Central memory CD8-positive, alpha-beta T cell (primary cell): Measurements from ENCODE around the gene MAML3.
"Not testable (repeated sequence)": the region's sequence is repeated elsewhere in the genome, so short reads cannot be mapped to it uniquely, and the experiment has no call there.

Experiments
- ATAC-seq: fragments of 150-1000 bp; cut with Tn5 transposase; replicated peaks from 2 replicates; pipeline ENCODE4 v1.10.0; 2022; ENCODE audit warnings: mild to moderate bottlenecking, moderate FRiP score, moderate number of reproducible peaks; ENCODE audit not compliant: poor library complexity, severe bottlenecking; ENCODE audit errors: extremely low read depth
- DNase-seq, 2 donors: peaks; one replicate each; pipeline ENCODE4 v3.0.0; 2021; ENCODE audit warnings: low spot score in 2 of 2
- H3K27ac Mint-ChIP-seq: one replicate; pipeline ENCODE4 v1.8.0; 2022; ENCODE audit warnings: low read depth, mild to moderate bottlenecking, moderate library complexity, mixed read lengths
- H3K27me3 Mint-ChIP-seq: one replicate; pipeline ENCODE4 v1.8.0; 2022; ENCODE audit warnings: mixed read lengths
- H3K36me3 Mint-ChIP-seq: one replicate; pipeline ENCODE4 v1.8.0; 2022; ENCODE audit warnings: mild to moderate bottlenecking, moderate library complexity, mixed read lengths; ENCODE audit not compliant: insufficient read depth
- H3K4me1 Mint-ChIP-seq: one replicate; pipeline ENCODE4 v1.8.0; 2022; ENCODE audit warnings: mixed read lengths
- H3K4me3 Mint-ChIP-seq: one replicate; pipeline ENCODE4 v1.8.0; 2022; ENCODE audit warnings: mild to moderate bottlenecking, moderate library complexity, mixed read lengths
- H3K9me3 Mint-ChIP-seq: one replicate; pipeline ENCODE4 v1.8.0; 2022; ENCODE audit warnings: mixed read lengths

MAML3 gene

GRCh38 chr4:139715746-139716391 lies 438.1 kb downstream of the MAML3 start:
- H3K4me1 Mint-ChIP-seq: no peaks in the 10 kb centered on the region
- ATAC-seq (no peak), DNase-seq (no peak)
- peaks cover 10% of the 10 kb centered on the region for H3K27me3 Mint-ChIP-seq
- H3K4me3 Mint-ChIP-seq: no peak overlapping the region
- no peaks in the 10 kb centered on the region for H3K9me3 Mint-ChIP-seq
- H3K27ac Mint-ChIP-seq: no peak overlapping the region
- H3K36me3 Mint-ChIP-seq: no peaks in the 10 kb centered on the region

GRCh38 chr4:139712882-139713281 lies 441.1 kb downstream of the MAML3 start:
- no peak overlapping the region for H3K4me3 Mint-ChIP-seq
- ATAC-seq: no peak
- H3K4me1 Mint-ChIP-seq: no peaks in the 10 kb centered on the region

GRCh38 chr4:139711461-139711860 lies 442.5 kb downstream of the MAML3 start:
- DNase-seq (no peak), ATAC-seq (no peak)
- H3K9me3 Mint-ChIP-seq: no peaks in the 10 kb centered on the region
- no peaks in the 10 kb centered on the region for H3K36me3 Mint-ChIP-seq
- H3K27ac Mint-ChIP-seq: no peak overlapping the region
- no peaks in the 10 kb centered on the region for H3K27me3 Mint-ChIP-seq
- no peaks in the 10 kb centered on the region for H3K4me1 Mint-ChIP-seq
- H3K4me3 Mint-ChIP-seq: no peak overlapping the region

More at GRCh38 chr4:139712882-139713281, 441.1 kb downstream of the MAML3 start:
- DNase-seq: no peak
- Mint-ChIP-seq H3K27me3 (peaks cover 8% of the 10 kb centered on the region), H3K36me3 (no peaks in the 10 kb centered on the region), H3K27ac (no peak overlapping the region), H3K9me3 (no peaks in the 10 kb centered on the region)

- Mint-ChIP-seq H3K36me3 (no peaks in the 10 kb centered on the region), H3K9me3 (no peaks in the 10 kb centered on the region), H3K27me3 (no peaks in the 10 kb centered on the region), H3K4me3 (no peak overlapping the region), H3K4me1 (no peaks in the 10 kb centered on the region), H3K27ac (no peak overlapping the region)
- ATAC-seq (no peak), DNase-seq (no peak)
Observed at GRCh38 chr4:139710073-139710472, 443.9 kb downstream of the MAML3 start.

GRCh38 chr4:139709660-139710059 lies 444.3 kb downstream of the MAML3 start:
- no peaks in the 10 kb centered on the region for H3K9me3 Mint-ChIP-seq
- H3K27me3 Mint-ChIP-seq: no peaks in the 10 kb centered on the region
- no peak overlapping the region for H3K4me3 Mint-ChIP-seq
- H3K36me3 Mint-ChIP-seq: no peaks in the 10 kb centered on the region
- DNase-seq: no peak
- H3K4me1 Mint-ChIP-seq: no peaks in the 10 kb centered on the region
- no peak overlapping the region for H3K27ac Mint-ChIP-seq
- no peak for ATAC-seq

GRCh38 chr4:139704915-139705485 lies 449.0 kb downstream of the MAML3 start:
- H3K27ac Mint-ChIP-seq: no peak overlapping the region
- H3K36me3 Mint-ChIP-seq: no peaks in the 10 kb centered on the region
- H3K4me1 Mint-ChIP-seq: no peaks in the 10 kb centered on the region
- no peaks in the 10 kb centered on the region for H3K27me3 Mint-ChIP-seq
- ATAC-seq (no peak), DNase-seq (no peak)
- H3K9me3 Mint-ChIP-seq: no peaks in the 10 kb centered on the region
- H3K4me3 Mint-ChIP-seq: no peak overlapping the region

- ATAC-seq (no peak), DNase-seq (no peak)
- Mint-ChIP-seq H3K36me3 (no peaks in the 10 kb centered on the region), H3K9me3 (peaks cover 6% of the 10 kb centered on the region), H3K4me3 (no peak overlapping the region), H3K4me1 (no peaks in the 10 kb centered on the region), H3K27ac (no peak overlapping the region), H3K27me3 (no peaks in the 10 kb centered on the region)
Observed at GRCh38 chr4:139700568-139700967, 453.4 kb downstream of the MAML3 start.

GRCh38 chr4:139698167-139698925 lies 455.6 kb downstream of the MAML3 start:
- not testable (repeated sequence) for H3K4me1 Mint-ChIP-seq, H3K36me3 Mint-ChIP-seq, ATAC-seq, H3K4me3 Mint-ChIP-seq, H3K27ac Mint-ChIP-seq, DNase-seq, H3K27me3 Mint-ChIP-seq, H3K9me3 Mint-ChIP-seq

GRCh38 chr4:139696491-139696890 lies 457.5 kb downstream of the MAML3 start:
- no peak for ATAC-seq
- H3K4me3 Mint-ChIP-seq: no peak overlapping the region
- no peaks in the 10 kb centered on the region for H3K27me3 Mint-ChIP-seq
- no peaks in the 10 kb centered on the region for H3K36me3 Mint-ChIP-seq
- H3K4me1 Mint-ChIP-seq: no peaks in the 10 kb centered on the region
- DNase-seq: no peak
- no peak overlapping the region for H3K27ac Mint-ChIP-seq
- peaks cover 6% of the 10 kb centered on the region for H3K9me3 Mint-ChIP-seq

- Mint-ChIP-seq H3K9me3 (peaks cover 6% of the 10 kb centered on the region), H3K36me3 (no peaks in the 10 kb centered on the region), H3K4me3 (no peak overlapping the region), H3K4me1 (no peaks in the 10 kb centered on the region), H3K27ac (no peak overlapping the region), H3K27me3 (no peaks in the 10 kb centered on the region)
- ATAC-seq: no peak
- DNase-seq: no peak
Observed at GRCh38 chr4:139694522-139695107, 459.4 kb downstream of the MAML3 start.

GRCh38 chr4:139692309-139693012 lies 461.5 kb downstream of the MAML3 start:
- H3K4me3 Mint-ChIP-seq: no peak overlapping the region
- H3K9me3 Mint-ChIP-seq: no peaks in the 10 kb centered on the region
- no peak overlapping the region for H3K27ac Mint-ChIP-seq
- H3K4me1 Mint-ChIP-seq: no peaks in the 10 kb centered on the region
- no peaks in the 10 kb centered on the region for H3K36me3 Mint-ChIP-seq
- H3K27me3 Mint-ChIP-seq: no peaks in the 10 kb centered on the region
- DNase-seq (no peak), ATAC-seq (no peak)

GRCh38 chr4:139690419-139690818 lies 463.6 kb downstream of the MAML3 start:
- Mint-ChIP-seq H3K4me1 (no peaks in the 10 kb centered on the region), H3K4me3 (no peak overlapping the region), H3K27ac (no peak overlapping the region), H3K36me3 (no peaks in the 10 kb centered on the region), H3K27me3 (no peaks in the 10 kb centered on the region), H3K9me3 (no peaks in the 10 kb centered on the region)
- ATAC-seq: no peak
- no peak for DNase-seq
